NCI-H2196 (cell line): ENCODE results near the gene SYNE3.

Experiments used
- DNase-seq: peaks from one replicate; lab custom pipeline; 2025; ENCODE audit not compliant: unreplicated experiment; lab: John Stamatoyannopoulos, UW

SYNE3 gene

DNA sequence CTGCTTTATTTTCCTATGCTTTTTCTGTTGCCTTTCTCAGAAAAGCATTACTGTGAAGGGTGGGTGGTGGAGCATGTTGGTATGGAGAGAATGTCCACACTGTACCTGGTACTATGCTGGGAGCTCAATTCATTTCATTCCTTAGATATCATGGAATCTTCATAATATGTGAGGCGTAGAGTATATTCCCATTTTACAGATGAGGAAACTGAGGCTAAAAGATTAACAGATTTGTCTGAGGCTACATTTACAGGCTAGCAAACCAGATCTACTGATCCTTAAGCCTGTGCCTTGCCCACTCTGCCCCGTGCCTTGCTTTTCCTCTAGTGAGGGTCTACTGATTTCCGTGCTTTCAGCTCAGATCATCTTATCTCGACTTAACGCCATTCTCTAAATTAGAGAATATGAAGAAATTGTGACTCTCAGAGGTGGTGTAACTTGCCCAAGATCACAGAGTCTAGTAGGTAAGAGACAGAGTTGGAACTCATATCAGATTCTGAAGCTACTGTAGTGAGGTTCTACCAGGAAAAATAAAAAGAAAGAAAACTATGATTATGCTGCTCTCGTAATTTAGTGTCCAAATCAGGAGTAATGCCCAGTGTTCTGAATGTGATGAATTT is 23.9 kb upstream of the SYNE3 start:
- DNase-seq = no peak

DNA sequence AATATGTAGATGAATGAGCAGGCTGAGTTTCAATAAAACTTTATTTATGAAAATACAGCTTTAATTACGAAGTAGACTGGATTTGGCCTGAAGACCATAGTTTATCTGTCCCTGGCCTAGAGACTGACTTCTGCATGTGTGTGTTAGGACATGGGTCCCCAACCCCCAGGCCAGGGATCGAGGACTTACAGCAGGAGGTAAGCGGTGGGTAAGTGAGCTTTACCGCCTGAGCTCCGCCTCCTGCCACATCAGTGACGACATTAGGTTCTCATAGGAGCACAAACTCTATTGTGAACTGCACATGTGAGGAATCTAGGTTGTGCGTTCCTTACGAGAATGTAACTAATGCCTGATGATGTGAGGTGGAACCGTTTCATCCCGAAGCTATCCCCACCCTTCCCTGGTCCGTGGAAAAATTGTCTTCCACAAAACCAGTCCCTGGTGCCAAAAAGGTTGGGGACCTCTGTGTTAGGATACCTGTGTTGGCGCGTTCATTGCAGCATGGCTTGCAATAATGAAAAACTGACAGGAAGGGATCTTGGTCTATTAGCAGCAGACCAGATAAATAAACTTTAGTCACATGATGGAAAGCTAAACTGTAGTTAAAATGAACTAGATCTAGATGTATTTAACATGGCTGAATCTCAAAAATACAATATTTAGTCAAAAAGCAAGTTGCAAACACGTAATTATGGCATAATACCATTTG is 22.5 kb upstream of the SYNE3 start:
- no peak for DNase-seq

DNA sequence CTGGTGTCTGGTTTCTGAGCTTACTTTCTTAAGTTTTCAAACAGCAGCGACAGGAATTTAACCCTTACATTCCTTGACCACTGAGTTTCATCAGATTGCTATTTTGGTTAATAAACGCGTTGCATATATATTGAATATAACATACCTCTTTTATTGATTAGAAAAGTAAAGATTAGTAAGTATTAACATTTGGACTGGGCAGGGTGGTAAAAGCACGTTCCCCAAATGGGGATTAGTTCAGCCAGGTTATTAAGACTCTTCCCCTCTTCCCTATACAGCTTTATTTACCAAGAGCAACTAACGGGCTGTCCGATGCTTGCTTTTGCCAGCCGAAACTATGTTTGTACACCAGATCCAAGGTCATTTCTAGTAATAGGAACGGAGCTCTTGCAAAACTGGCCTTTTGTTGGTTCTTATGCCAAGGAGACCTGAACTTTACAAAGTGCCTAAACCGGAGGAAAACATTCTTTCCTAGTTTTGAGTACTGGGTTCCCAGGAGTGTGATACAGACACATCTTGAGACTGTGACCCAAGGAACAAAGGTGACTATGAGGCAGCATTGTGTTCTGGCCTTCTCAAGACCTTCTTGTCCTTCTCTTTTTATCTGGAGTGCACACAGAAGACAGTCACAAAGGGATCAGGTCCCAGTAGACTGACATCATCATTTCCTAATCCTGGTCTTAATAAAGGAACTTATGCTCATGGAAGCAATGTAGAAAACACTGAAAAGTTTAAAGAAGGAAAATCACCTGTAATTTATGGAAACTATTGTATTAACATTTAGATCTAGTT is 21.0 kb upstream of the SYNE3 start:
- no peak for DNase-seq

DNA sequence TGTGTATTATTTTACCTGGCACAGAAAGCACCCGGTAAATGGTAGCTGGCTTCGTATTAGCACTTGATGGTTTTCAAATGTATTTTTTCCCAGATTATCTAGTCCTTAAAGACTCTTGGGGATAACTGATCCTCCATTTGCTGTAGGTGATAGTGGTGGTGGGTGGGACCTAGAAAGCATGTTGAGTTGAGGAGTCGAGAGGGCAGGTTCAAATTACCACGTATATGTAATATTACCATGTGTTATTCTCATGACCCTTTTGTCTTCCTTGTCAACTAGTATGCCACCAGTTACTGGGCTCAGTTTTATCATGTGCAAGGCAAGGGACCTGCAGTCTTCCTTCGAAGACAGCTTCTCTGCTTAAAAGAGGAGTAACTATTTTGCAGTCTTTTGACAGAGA is 20.2 kb upstream of the SYNE3 start:
- DNase-seq = no peak

DNA sequence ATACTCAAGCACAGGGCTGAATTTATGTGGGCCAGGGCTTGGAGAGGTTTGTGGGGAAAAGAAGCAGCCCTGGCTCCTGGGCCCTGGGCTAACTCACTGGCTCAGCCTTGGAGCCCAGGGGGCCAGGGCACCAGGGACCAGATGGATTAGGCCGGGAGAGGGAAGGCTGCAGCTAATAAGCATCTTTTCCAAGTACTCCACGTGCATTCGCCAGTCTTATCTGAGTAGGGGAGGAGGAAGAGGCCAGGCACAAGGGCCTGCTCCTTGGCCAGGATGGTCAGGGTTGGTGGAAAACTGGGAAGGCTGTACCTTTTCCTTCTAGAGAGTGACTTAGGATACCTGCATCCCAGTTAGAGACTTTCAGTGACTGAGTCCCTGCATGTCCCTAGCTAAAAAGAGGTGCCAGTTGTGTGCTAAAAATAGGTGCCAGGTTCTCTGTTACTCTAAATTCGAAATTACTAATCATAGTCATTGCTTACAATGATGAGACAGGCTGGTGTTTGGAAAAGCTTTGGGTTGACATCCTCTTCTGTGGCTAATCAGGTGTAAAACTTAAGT is 19.7 kb upstream of the SYNE3 start:
- no peak for DNase-seq

DNA sequence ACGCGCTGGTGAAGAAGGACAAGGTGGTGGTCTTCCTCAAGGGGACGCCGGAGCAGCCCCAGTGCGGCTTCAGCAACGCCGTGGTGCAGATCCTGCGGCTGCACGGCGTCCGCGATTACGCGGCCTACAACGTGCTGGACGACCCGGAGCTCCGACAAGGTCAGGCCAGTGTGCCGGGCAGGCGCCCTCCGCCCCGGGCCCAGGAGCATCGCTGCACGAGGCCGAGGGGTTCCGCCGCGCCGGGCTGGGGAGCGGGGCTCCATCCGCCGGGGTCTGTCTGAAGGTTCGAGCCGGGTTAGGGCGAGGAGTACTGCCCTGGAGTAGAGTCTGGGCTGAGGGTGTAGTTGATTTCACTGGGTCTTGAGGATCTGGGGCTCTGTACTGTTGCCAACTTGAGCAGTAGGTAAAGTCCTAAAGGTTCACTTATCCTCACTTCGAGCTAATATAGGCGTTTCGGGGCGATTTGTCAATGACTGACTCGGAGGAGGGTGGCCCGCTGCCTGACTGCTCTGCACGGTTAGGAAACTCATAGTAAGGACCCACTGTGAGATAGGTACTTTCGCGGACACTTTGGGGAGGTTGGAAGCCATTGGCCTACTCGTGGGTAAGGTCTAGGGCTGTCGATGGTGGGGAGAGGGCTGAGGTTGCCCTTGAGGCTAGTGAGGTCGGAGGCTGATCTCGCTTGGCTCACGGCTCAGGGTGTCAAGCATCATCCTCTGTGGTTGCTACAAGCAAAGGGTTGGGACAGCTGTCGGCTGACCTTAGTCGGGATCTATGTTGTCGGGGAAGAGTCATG is 19.0 kb upstream of the SYNE3 start:
- DNase-seq = no peak

DNA sequence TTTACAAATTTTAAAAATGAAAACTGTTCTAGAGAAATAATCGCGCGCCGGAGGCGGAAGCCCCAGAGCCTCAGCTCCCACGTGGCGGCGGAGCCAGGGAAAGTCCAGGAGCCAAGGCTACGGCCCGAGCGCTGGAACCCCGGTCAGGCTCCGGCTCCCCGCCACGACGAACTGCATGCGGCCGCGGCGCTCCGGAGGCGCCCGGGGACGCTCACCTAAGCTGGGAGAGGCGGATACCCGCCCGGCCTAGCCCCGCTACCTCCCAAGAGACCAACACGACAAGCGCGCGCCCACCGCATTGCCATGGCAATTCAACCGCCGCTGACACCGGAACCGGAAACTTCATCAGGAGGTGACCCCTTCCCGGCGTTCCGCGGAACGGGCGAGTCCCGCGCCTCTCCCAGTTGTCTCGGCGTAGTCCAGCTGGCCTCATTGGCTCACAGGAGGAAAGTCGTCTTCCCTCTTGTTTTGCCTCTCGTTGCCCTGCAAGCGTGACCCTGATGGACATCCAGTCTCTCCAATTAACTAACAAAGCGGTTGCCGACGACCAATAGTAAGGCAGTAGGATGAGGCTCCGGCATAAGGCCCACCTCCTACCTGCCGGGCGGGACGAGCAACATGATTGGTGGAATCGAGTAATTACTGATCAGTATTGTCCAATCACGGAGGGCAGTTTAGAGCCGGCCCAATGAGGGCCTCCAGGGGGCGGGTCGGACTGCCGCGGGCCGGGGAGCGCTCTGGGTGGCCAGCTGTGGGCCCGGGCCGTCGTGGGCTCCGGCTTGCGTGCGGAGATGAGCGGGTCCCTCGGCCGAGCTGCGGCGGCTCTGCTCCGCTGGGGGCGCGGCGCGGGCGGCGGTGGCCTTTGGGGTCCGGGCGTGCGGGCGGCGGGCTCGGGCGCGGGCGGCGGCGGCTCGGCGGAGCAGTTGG is 18.1 kb upstream of the SYNE3 start, which contains the start of gene GLRX5:
TSS of gene GLRX5 (plus strand) at position 752 of the 927 bp plus-strand sequence. CDS start at position 792, 40 bp downstream.
- DNase-seq = peak; percentile 97

DNA sequence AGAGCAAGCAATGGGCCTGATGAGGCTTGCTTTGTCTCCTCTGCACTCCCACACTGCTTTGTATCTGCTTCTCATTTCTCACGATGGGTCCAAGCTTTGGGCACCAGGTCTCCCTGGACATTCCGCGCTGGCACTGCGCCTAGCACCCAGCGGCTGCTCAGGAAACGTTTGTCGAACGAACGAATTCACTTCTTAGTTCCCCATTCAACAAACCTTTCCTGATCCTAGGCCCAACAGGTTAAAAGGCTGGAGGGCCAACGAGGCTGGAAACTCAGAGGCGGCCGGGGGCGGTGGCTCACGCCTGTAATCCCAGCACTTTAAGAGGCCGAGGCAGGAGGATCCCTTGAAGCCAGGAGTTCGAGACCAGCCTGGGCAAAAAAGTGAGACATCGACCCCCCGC is 17.4 kb upstream of the SYNE3 start:
- no peak for DNase-seq

DNA sequence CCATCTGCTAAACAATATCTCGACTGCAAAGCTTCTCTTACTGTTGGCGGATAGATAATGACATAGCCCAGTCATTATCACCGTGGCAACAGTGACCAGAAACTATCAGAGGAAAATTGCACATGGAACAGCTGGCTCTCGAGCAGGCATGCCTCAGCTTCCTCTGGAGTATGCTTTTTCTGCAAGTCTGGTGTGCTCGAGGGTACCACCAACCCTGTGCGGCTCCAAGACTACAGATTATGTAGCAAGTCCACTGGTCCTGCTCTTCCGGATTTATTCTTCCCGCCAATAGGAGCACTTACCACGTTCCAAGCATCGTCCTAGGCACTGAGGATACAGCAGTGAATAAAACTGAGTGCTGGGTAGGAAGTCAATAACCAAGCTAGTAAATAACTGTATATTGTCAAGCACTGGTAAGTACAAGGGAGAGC is 17.0 kb upstream of the SYNE3 start:
- DNase-seq = no peak

DNA sequence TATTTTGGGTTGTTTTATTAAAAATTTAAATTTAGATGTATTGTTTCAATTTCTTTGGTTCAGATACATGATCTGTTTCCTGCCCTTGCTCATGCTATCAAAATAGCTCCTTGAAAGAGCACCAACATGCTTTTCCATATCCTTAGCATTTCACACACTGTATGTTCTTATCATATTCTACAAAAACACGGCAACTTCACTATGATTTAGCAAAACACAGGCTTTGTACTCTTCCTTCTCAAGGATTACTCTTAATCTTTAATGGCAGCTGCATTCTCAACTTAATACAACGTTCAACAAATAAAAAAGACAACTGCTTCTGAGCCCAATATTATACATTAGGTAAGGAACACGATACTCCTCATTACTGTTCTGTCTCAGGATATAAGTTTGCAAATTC is 15.5 kb upstream of the SYNE3 start:
- no peak for DNase-seq

DNA sequence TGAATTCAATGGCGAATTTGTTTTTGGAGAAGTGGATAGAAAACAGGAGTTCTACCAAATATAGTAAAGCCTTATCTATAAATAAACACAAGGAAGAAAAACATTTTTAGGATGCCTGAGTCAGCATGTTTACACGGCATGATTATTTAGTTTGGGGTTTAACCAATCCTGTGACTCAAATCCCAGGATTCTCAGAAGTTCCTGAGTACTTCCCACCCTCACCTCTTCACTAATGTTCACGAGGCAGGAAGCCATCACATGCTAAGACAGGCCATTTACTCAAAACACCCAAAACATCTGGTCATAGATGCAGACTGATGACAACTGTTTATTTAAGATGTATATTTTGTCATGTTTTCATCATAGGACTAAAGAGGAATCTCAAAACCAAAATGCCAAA is 15.0 kb upstream of the SYNE3 start:
- DNase-seq = no peak

DNA sequence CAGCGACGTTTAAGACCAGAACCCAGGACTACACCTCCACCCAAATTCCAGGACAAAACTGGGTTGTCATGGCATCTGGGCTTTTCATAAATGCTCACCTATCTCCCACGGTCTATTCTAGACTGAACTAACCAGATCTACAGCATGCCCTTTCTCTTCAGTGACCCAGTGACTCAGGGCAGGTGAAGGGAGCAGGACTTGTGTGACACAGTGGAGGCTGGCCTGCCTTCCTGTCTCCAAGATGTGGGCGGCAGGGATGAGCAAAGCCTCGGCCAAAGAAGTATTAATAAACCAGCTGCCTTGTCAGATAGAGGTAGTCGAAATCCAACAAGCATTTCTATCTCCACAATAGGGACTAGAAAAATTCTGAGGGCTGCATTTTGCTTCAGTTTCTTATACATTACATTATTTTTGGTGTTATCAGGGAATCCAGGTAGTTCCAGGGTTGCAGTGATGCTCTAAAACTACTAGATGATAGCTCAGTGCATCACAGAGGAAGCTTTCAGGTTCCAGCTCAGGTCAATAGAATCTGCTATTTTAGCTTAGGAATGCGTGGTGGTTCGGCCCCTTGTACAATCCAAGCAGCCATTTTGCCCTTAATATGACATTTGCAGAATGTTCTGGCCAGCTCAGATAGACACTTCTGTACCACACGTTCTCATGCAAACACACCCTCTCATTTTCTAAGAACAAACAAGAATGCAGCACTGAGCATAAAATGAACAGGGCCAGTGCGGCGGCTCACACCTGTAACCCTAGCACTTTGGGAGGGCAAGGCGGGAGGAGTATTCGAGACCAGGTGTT is 14.2 kb upstream of the SYNE3 start:
- no peak for DNase-seq

DNA sequence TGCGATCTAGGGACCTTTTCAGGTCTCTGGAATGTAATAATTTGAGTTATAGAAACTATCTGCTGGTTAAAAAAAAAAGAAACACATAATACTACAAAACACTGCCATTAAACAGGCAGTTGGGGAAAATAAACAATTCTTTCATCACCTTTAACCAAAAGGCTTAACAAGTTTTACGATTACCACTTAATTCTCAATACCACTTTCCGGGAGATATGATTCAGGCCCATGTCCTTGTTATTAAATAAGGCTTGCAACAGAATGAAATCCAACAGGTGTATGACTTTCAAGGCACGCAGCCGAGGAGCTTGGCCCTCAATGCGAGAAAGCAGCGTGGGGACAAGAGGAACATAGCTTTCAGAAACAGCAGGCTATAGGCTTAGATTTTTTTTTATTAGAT is 12.8 kb upstream of the SYNE3 start:
- DNase-seq = no peak

DNA sequence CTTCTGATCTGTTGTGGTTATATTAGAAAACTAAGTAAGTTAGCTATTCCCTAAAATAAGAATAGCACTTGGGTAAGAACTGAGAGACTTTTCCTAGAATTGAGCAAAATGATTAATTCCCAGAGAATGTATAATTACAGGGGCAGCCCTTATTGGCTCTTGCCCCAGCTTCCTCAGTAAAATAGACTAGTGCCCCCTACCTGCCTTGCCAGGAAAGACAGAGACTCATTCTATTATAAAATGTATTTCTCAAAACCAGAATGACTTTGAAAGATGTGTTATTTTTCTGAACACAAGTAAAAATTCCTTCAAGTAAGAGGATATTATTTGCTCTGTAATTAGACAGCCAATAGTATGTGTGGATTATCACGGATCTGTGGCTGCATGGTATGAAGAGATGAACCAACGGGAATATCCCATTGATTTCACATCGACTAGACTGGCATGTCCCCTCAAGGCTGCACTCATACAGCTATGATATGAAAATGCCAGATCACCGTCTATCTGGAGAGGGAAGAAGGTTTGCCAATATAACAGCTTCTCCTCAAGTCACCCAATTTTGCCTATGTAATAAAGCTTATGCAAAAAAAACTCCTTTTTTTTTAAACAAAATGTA is 11.0 kb upstream of the SYNE3 start:
- DNase-seq = peak; percentile 14

DNA sequence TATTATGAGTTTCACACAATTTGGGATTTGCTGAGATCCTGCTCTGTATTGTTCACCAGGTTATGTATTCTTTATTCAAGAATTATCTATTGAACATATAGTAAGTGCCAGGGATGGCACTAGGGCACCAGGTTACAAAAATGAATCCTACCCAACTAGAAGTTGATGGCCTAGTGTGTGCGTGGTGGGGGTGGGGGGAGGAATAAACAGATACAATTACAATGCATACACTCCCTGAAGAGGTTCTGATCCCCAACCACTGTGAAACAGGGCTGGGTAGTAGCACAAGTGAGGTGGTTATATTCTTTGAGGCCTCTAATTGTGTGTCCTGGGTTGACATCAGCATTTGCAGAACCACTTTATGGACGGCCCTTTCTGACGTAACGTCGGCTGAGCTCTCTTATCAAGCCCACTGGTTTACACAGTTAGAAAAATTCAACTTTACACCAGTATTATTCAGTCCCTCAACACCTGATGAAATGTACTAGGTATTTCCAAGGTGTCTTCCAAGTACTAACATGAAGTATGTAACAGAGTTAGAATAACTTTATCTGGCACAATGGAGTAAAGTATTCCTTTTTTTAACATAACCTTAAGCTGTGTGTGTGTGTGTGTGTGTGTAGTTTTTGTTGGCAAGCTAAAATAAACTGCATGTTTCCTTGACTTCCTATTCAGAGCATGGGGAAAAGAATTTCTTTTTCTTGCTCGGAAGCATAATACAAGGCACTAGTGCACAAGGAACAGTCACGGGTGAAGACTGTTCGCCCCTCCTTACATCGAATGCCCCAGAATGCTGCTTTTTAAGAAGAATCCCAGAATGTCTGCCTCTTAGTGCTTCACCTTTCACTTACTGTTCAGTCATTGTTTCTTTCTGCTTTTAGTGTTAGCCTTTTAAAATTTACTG is 10.3 kb upstream of the SYNE3 start:
- no peak for DNase-seq

DNA sequence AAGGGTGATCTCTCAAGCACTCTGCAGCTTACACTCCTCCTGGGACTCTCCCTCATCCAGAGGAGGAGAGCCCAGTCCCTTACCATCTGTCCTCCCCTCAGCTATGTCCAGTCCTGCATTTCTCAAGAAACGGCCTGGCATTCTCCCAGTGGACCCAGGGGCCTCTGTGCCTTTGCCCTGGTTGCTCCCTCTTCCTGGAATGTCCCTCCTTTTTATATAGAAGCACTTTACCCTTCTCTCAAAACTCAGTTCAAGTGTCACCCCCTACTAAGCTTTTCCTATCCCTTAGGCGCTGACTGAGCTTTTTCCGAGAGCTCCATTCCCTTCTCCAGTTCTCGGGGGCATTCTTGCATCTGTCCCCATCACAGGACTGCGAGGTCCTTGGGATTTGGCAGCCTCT is 9.5 kb upstream of the SYNE3 start:
- no peak for DNase-seq

DNA sequence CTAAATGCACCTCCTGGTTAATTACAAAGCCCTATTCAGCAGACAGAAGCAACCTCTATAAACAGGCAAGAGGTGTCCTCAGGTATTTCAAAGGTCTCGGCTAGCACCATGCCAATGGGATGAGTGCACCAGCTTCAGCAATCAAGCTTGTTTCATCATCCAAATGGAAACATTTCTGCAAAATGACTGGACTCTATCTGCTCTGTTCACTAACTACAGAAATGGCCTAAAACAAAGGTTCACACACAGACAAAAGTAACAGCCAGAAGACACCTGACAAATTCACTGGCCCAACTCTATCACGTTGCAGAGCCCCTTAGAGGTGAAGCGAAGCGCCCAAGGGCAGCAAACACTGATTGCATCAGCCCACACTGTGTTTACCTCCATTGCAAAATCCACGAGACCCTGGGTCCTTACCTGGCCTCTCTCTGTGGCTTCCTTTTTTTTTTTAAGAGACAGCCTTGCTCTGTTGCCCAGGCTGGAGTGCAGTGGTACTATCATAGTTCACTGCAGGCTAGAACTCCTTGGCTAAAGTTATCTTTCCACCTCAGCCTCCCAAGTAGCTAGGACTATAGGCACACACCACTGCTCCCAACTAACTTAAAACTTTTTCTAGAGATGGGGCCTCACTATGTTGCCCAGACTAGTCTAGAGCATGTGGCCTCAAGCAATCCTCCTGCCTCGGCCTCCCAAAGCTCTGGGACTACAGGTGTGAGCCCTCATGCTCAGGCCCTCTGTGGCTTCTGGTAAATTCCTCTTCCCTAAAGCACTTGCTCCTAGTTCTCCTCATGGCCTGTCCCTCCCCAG is 8.5 kb upstream of the SYNE3 start:
- no peak for DNase-seq
